A549 treated with DMSO at 1 μM for 4 hours (cell line): ENCODE measurements around the gene PRDX1. TPM values are rescaled to one million over a fixed set of nuclear protein-coding genes. Genes with fewer than 3 reads are reported as not detected.

Source experiments
- total RNA-seq: library from RNA; stranded (reverse); fragments of 200-300 nt; extraction: Qiagen RNA extraction; gene quantifications from 5 replicates; pipeline ENCODE4 v1.2.3, GENCODE V29; 2022; ENCODE audit warnings: low read depth

The PRDX1 gene
- 2,102 to 2,627 TPM (median 2,236 TPM) in 5 replicates for total RNA-seq

DNA sequence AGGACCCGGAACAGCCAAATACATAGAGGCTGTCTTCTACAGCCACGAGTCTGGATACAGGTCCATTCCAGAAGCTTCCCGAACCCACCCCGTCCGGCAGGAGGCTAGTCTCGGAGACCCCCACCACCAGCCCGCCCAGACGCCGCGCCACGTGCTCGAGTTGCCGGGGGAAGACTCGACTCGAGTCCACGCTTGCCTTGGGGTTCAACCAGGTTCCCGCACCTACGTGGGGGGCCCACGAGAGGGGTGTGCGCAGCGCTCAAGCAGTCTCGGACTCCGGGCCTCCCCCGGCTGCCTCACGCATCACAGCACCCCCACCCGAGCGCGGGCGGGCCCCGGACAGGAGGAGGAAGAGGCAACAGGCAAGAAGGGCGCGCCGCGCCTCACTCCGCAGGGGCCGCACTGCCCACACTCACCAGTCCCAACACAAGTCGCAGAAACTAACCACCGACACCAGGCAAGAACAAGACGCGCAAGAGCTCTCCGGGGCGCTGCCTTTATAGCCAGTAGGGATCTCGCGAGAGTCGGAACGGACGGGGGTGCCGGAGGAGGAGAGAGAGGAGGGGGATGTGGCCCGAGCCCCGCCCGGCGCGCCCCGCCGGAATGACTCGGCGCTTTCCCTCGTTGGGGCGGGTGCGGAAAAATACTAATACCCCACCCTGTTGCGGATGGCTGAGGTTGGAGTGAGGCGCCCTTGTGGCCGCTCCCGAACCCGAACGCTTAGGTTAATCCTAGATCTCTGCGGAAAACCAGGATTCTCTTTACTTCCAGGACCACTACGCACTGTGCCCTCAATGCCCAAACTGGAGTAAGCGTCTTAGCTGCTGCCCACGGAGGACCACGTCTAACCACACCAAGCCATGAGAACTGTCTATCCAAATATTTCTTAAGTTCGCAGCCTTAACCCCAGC is at the start of gene PRDX1:
Gene PRDX1 (minus strand): TSS at position 472 of the 911 bp plus-strand sequence. CDS start 2,841 bp downstream, outside the sequence.

DNA sequence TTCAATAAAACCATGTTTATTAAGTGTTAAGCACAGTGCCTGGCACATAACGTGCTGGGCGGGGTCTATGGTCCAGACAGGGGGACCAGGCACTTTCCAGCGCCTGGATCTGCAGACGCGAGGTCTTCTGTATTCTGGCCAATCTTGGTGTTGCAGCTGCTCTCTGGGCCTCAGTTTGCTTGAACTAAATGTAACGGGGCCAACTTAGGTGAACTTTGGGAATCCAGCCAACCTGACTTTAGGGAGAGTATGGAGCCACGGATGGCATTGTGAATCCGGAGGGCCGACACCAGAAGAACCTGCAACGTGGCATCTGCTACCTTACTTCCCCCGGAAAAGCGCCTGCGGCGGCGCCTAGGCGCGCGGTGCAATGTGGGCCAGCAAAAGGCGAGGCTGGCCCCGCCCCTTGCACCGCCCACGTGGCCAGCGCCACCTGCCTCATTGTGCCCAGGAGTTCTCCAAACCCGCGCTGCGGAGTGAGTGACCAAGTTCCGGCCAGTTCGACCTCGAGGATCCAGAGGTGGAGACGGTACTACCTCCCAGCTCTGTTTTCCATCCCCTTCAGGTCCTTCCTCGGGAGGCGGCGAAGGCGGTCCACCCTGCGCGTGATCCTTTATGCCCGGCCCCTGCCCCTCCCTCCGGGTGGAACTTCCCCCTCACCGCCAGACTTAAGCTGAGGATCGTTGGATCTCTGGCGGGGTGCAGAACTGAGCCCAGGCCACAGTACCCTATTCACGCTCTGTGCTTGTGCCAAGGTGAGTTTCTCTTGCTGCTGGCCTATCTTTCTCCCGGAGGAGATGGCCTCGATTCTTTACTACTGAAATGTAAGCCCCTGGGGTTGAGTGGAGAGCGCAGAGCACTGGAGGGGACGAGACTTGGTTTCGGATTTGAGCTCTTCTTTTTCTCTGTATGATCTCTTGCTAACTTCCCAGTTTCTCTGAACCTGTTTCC is 29.0 kb upstream of the PRDX1 start, which contains the start of gene AKR1A1:
Gene AKR1A1 (plus strand): TSS at position 426 of the 951 bp plus-strand sequence. CDS start 10,969 bp downstream, outside the sequence.

DNA sequence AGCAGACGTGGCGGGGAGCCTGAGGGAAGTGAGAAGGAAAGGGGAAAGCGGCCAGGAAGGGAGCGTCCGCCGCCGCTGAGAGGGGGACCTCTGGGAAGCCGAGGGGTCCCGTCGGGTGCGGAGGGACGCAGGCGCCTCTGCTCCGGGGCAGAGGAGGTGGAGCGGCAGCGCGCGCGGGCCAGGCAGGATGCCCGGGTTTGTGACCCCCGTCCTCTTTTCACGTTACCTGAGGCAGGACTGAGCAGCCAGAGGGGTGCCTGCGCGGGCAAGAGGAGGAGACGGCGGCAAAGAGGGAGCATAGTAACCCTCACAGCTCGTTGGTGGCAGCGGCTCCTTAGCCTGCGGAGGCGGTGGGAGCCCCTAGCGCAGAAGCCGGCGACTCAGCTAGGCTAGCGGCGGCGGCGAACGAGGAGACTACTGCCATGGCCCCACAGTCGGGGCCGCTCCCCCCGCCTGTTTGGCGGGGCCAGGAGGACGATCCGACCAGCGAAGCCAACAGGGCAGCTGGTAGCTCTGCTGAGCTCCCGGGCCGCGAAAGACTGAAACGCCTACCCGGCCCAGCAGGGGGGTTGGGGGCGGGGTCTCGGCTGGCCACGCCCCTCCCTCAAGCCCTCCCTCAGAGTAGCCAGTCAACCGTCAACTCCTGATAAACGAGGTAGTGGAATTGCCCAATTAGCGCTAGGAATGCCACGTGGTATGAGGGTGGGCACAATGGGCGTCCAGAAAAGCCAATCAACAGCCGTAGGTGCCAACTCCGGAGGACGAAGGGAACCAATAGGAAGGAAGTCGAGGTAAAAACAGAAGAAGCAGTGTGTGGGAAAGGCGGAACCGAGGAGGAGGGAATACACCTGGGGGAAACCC is 30.8 kb downstream of the PRDX1 start, which contains the start of gene TESK2:
Gene TESK2 (minus strand): TSS at position 538 of the 861 bp plus-strand sequence. CDS start 33,378 bp downstream, outside the sequence.

Other genes with a start within 250 kb of the PRDX1 start
- 4.2 to 5.7 TPM (median 4.3 TPM) in 5 replicates for gene HPDL, start 195.0 kb downstream of the PRDX1 start, total RNA-seq
- gene TOE1, start 181.7 kb downstream of the PRDX1 start, total RNA-seq = 12.3 to 14.6 TPM (median 14.3 TPM) in 5 replicates
- 5.1 to 11.2 TPM (median 9.7 TPM) in 5 replicates for gene MUTYH, start 181.4 kb downstream of the PRDX1 start, total RNA-seq
- 0.30 to 0.39 TPM (median 0.34 TPM) in 5 replicates for gene TESK2, start 30.7 kb downstream of the PRDX1 start, total RNA-seq
- 1.5 to 2.0 TPM (median 1.7 TPM) in 5 replicates for gene CCDC163, start 21.8 kb downstream of the PRDX1 start, total RNA-seq
- gene MMACHC, start 21.6 kb downstream of the PRDX1 start, total RNA-seq = 1.8 to 2.1 TPM (median 1.8 TPM) in 5 replicates
- 74.6 to 95.9 TPM (median 77.9 TPM) in 5 replicates for gene AKR1A1, start 28.9 kb upstream of the PRDX1 start, total RNA-seq
- 124 to 159 TPM (median 131 TPM) in 5 replicates for gene NASP, start 62.2 kb upstream of the PRDX1 start, total RNA-seq
- gene CCDC17, start 102.2 kb upstream of the PRDX1 start, total RNA-seq = 0.35 to 0.68 TPM (median 0.49 TPM) in 5 replicates
- 35.7 to 45.5 TPM (median 41.9 TPM) in 5 replicates for gene GPBP1L1, start 164.6 kb upstream of the PRDX1 start, total RNA-seq
- gene TMEM69, start 166.3 kb upstream of the PRDX1 start, total RNA-seq = 18.7 to 19.8 TPM (median 19.2 TPM) in 5 replicates
- gene IPP, start 228.8 kb upstream of the PRDX1 start, total RNA-seq = 4.1 to 6.6 TPM (median 5.3 TPM) in 5 replicates